HepG2 (cell line): ENCODE results near the gene GCNT2. TPM values are rescaled to one million over a fixed set of nuclear protein-coding genes. Genes with fewer than 3 reads are reported as not detected.

Source experiments
- HES4 ChIP-seq: sonication (generic); formaldehyde crosslinking; IDR thresholded peaks from 2 replicates; pipeline ENCODE4 v1.9.0; 2021; ENCODE audit warnings: mild to moderate bottlenecking, missing genetic modification reagents, borderline replicate concordance
- MEIS1 ChIP-seq: sonication (generic); formaldehyde crosslinking; IDR thresholded peaks from 2 replicates; pipeline ENCODE4 v1.9.0; 2021; ENCODE audit warnings: mild to moderate bottlenecking, missing genetic modification reagents, moderate library complexity, borderline replicate concordance
- PBX3 ChIP-seq: sonication (generic); formaldehyde crosslinking; IDR thresholded peaks from 2 replicates; pipeline ENCODE4 v1.8.1; 2023; ENCODE audit warnings: missing genetic modification reagents, inconsistent platforms, borderline replicate concordance
- PRDM15 ChIP-seq: sonication (generic); formaldehyde crosslinking; IDR thresholded peaks from 2 replicates; pipeline ENCODE4 v1.4.0; 2020; ENCODE audit warnings: missing genetic modification reagents
- ZBTB25 ChIP-seq: IDR thresholded peaks from 2 replicates; pipeline ENCODE4 v1.6.1; 2018; ENCODE audit warnings: missing genetic modification reagents
- ZBTB38 ChIP-seq: sonication (generic); formaldehyde crosslinking; IDR thresholded peaks from 2 replicates; pipeline ENCODE4 v1.5.1; 2020; ENCODE audit warnings: mild to moderate bottlenecking, missing genetic modification reagents
- ZNF260 ChIP-seq: sonication (generic); formaldehyde crosslinking; IDR thresholded peaks from 2 replicates; pipeline ENCODE4 v1.4.0; 2020; ENCODE audit warnings: missing genetic modification reagents, low read depth, mild to moderate bottlenecking, borderline replicate concordance
- ZNF513 ChIP-seq: sonication (generic); formaldehyde crosslinking; conservative IDR thresholded peaks from 2 replicates; pipeline ENCODE4 v1.5.0; 2020; ENCODE audit warnings: missing genetic modification reagents
- polyA plus RNA-seq, 8 experiments: library from polyadenylated mRNA; depleted of rRNA in 3 of 8; stranded (reverse) in 7 of 8; unstranded in 1 of 8; fragments of >200 nt; fragmentation: Illumina TruSeq in 4 of 8; extraction: Trizol in 4 of 8; gene quantifications; 2 replicates each; pipeline versions ENCODE4 v1.2.1 to v1.2.3, GENCODE V29; 2011 to 2016; ENCODE audit warnings: low read depth in 4 of 8, missing spikeins in 1 of 8, mixed read lengths in 1 of 8; ENCODE audit not compliant: insufficient read depth in 1 of 8
- total RNA-seq, 5 experiments: library from RNA; depleted of rRNA; stranded (reverse); fragments of >200 nt; fragmentation: Illumina TruSeq; extraction: Trizol; gene quantifications; 2 replicates each; pipeline ENCODE4 v1.2.3, GENCODE V29; 2016; ENCODE audit warnings: low read depth in 1 of 5

Gene GCNT2
- total and polyA plus RNA-seq, 2 of the 13 experiments (the other 11 are each of a cell fraction or from before 2014, with no cell fraction given), result 11.8 to 31.9 TPM

GRCh38 chr6:10598084-10598960, 77.2 kb downstream of the GCNT2 start (continued):
- TF ChIP-seq PBX3 (CRISPR knock-in tag) (no peak), HES4 (no peak), ZNF513 (CRISPR knock-in tag) (no peak), ZBTB25 (CRISPR knock-in tag) (no peak), ZNF260 (CRISPR knock-in tag) (no peak), MEIS1 (CRISPR knock-in tag) (no peak), PRDM15 (CRISPR knock-in tag) (no peak), ZBTB38 (CRISPR knock-in tag) (no peak)
